ENCODE measurements around the gene TPSG1. TPM values are rescaled to one million over a fixed set of nuclear protein-coding genes. Genes with fewer than 3 reads are reported as not detected.

Gene TPSG1
- total RNA-seq, 1 donor from 2014 or later: not detected

DNA sequence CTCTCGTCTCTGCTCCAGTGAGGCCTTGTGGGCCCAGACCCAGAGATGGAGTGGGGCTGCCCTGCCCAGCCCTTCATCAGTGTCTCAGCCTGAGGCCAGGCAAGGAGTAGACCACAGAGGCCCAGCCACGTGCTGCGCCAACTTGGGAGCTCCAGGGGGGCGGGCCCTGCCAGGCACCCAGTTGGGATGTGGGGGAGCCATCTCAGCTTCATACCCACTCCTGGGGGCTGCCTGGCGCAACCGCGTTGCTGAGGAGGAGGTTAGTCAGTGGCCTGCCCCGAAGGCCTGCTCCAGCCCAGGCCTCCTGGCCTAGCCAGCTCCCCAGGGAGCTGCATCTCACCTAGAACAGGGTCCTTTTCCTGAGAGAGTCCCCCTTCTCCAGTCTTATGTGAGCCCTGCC, 11.8 kb downstream of the TPSG1 start:
- H3K4me3 ChIP-seq: no peak overlapping the region
- TF ChIP-seq, protein P1, sequence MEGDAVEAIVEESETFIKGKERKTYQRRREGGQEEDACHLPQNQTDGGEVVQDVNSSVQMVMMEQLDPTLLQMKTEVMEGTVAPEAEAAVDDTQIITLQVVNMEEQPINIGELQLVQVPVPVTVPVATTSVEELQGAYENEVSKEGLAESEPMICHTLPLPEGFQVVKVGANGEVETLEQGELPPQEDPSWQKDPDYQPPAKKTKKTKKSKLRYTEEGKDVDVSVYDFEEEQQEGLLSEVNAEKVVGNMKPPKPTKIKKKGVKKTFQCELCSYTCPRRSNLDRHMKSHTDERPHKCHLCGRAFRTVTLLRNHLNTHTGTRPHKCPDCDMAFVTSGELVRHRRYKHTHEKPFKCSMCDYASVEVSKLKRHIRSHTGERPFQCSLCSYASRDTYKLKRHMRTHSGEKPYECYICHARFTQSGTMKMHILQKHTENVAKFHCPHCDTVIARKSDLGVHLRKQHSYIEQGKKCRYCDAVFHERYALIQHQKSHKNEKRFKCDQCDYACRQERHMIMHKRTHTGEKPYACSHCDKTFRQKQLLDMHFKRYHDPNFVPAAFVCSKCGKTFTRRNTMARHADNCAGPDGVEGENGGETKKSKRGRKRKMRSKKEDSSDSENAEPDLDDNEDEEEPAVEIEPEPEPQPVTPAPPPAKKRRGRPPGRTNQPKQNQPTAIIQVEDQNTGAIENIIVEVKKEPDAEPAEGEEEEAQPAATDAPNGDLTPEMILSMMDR (IDR thresholded peaks at IDR 0.05; ENCODE audit: borderline replicate concordance): no peak
- DNase-seq: no peak
- no peaks in the 10 kb centered on the region for H3K9me3 ChIP-seq (replicated peaks)
- no peaks in the 10 kb centered on the region for H3K4me1 ChIP-seq
- no peak overlapping the region for H3K27ac ChIP-seq (replicated peaks)
- H3K36me3 ChIP-seq: no peaks in the 10 kb centered on the region
- H3K27me3 ChIP-seq (ENCODE audit: low read depth): peaks cover 30% of the 10 kb centered on the region
- intact Hi-C loops (cut with micrococcal nuclease): no loop called here

DNA sequence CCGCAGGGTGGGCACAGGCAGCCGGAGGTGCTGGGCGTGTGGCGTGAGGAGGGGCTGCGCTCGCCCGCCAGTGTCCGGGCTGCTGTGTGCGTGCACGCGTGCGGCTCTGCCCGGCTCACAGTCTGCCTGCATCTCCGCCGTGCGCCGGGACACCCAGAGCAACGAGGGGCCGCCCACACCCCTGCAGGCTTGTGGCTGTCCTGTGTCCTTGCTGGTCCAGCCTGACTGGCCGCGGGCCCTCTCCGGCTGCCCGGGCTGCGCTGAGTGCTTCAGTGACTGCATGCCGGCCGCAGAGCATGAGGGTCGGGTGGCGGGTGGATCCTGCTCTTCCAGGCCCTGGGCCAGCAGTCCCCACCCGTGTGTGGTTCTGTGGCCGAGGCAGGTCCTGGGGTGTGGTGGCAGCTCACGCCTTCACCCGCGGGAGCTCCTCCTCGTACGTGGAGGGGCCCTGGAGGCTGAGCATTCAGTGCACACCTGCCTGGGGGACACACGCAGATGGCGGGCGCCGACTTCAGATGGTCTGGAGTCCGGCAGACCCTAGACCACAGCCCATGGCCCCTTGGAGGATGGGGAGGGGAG, 12.4 kb downstream of the TPSG1 start:
- TF ChIP-seq, protein P1 (IDR thresholded peaks at IDR 0.05; ENCODE audit: borderline replicate concordance): no peak
- Histone ChIP-seq H3K4me3 (no peak overlapping the region), H3K27ac (replicated peaks) (no peak overlapping the region), H3K9me3 (replicated peaks) (no peaks in the 10 kb centered on the region), H3K36me3 (no peaks in the 10 kb centered on the region), H3K27me3 (ENCODE audit: low read depth) (peaks cover 30% of the 10 kb centered on the region), H3K4me1 (no peaks in the 10 kb centered on the region)
- intact Hi-C loops (cut with micrococcal nuclease): no loop called here
- no peak for DNase-seq

DNA sequence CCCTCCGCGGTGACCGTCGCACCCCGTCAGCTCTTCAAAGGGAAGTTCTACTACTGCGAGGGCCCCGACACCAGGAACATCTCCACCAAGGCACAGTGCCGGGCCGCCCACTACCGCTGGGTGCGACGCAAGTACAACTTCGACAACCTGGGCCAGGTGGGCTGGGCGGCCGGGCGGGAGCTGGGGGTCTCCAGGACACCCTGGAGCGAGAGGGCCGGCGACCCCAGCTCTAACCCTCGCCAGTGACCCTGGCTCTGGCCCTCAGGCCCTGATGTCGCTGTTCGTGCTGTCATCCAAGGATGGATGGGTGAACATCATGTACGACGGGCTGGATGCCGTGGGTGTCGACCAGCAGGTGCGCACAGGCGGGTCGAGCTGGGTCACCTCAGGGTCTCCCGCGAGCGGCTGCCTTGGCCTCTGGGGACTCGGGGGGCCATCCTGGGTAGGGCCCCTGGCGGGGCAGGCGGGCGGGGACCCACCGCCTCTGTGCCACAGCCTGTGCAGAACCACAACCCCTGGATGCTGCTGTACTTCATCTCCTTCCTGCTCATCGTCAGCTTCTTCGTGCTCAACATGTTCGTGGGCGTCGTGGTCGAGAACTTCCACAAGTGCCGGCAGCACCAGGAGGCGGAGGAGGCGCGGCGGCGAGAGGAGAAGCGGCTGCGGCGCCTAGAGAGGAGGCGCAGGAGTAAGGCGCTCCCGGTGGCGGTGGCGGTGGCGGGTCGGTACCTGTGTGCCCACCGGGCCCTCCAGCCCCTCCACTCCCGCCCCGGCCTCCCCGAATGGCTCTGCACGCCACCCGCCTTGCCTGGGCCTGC, 13.4 kb downstream of the TPSG1 start:
- intact Hi-C loops (cut with micrococcal nuclease): no loop called here
- no peak overlapping the region for H3K4me3 ChIP-seq
- no peak for DNase-seq
- no peaks in the 10 kb centered on the region for H3K4me1 ChIP-seq
- no peaks in the 10 kb centered on the region for H3K36me3 ChIP-seq
- peaks cover 30% of the 10 kb centered on the region for H3K27me3 ChIP-seq (ENCODE audit: low read depth)
- TF ChIP-seq, protein P1 (IDR thresholded peaks at IDR 0.05; ENCODE audit: borderline replicate concordance): no peak
- no peak overlapping the region for H3K27ac ChIP-seq (replicated peaks)
- H3K9me3 ChIP-seq (replicated peaks): no peaks in the 10 kb centered on the region

DNA sequence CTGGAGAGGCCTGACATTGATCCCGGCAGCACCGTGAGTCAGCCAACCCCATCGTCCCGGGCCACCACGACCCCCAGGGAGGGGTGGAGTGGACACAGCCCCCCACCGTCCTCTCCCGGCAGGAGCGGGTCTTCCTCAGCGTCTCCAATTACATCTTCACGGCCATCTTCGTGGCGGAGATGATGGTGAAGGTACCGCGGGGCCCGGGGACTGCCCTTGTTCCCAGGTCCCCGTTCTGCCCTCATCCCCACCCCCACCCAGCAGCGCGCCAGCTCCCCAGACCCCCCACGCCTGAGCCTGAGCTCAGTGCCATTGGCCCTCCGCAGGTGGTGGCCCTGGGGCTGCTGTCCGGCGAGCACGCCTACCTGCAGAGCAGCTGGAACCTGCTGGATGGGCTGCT, 14.6 kb downstream of the TPSG1 start:
- TF ChIP-seq, protein P1 (IDR thresholded peaks at IDR 0.05; ENCODE audit: borderline replicate concordance): no peak
- no peak overlapping the region for H3K4me3 ChIP-seq
- no peak overlapping the region for H3K27ac ChIP-seq (replicated peaks)
- DNase-seq: no peak
- intact Hi-C loops (cut with micrococcal nuclease): no loop called here
- no peaks in the 10 kb centered on the region for H3K4me1 ChIP-seq
- no peaks in the 10 kb centered on the region for H3K36me3 ChIP-seq
- no peaks in the 10 kb centered on the region for H3K9me3 ChIP-seq (replicated peaks)
- peaks cover 29% of the 10 kb centered on the region for H3K27me3 ChIP-seq (ENCODE audit: low read depth)

DNA sequence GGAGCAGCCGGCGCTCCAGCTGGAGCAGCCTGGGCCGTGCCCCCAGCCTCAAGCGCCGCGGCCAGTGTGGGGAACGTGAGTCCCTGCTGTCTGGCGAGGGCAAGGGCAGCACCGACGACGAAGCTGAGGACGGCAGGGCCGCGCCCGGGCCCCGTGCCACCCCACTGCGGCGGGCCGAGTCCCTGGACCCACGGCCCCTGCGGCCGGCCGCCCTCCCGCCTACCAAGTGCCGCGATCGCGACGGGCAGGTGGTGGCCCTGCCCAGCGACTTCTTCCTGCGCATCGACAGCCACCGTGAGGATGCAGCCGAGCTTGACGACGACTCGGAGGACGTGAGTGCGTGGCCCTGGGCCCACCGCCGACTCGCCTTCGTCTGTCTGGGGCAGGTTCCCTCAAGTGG, 16.0 kb downstream of the TPSG1 start:
- H3K36me3 ChIP-seq: no peaks in the 10 kb centered on the region
- TF ChIP-seq, protein P1 (IDR thresholded peaks at IDR 0.05; ENCODE audit: borderline replicate concordance): no peak
- DNase-seq: no peak
- no peak overlapping the region for H3K27ac ChIP-seq (replicated peaks)
- no peaks in the 10 kb centered on the region for H3K4me1 ChIP-seq
- H3K27me3 ChIP-seq (ENCODE audit: low read depth): peaks cover 23% of the 10 kb centered on the region
- no peaks in the 10 kb centered on the region for H3K9me3 ChIP-seq (replicated peaks)
- intact Hi-C loops (cut with micrococcal nuclease): no loop called here
- H3K4me3 ChIP-seq: no peak overlapping the region
